HG03558 (cell line): ENCODE results near the gene SCFD2.
"Not testable (repeated sequence)": the region's sequence is repeated elsewhere in the genome, so short reads cannot be mapped to it uniquely, and the experiment has no call there.

Experiments
- ATAC-seq: cut with Tn5 transposase; IDR thresholded peaks from one replicate; pipeline ENCODE4 v1.9.1; 2021; ENCODE audit warnings: moderate number of reproducible peaks; ENCODE audit not compliant: unreplicated experiment; ENCODE audit errors: extremely low read depth

SCFD2 gene

GRCh38 chr4:53346920-53347852 is 18.7 kb downstream of the SCFD2 start:
- ATAC-seq = no peak

- not testable (repeated sequence) for ATAC-seq
These were observed 19.5 kb downstream of the SCFD2 start for GRCh38 chr4:53346392-53346791.

GRCh38 chr4:53340145-53340544 is 25.7 kb downstream of the SCFD2 start:
- ATAC-seq = not testable (repeated sequence)

- ATAC-seq = not testable (repeated sequence)
These were observed 30.9 kb downstream of the SCFD2 start for GRCh38 chr4:53334916-53335315.

GRCh38 chr4:53326535-53326934 is 39.3 kb downstream of the SCFD2 start:
- ATAC-seq = no peak

GRCh38 chr4:53322696-53323095 is 43.2 kb downstream of the SCFD2 start:
- ATAC-seq = no peak

GRCh38 chr4:53321984-53322289 is 43.9 kb downstream of the SCFD2 start:
- no peak for ATAC-seq

- no peak for ATAC-seq
These were observed 44.5 kb downstream of the SCFD2 start for GRCh38 chr4:53321151-53321983.

GRCh38 chr4:53315300-53315699 is 50.6 kb downstream of the SCFD2 start:
- no peak for ATAC-seq

GRCh38 chr4:53314252-53314651 is 51.6 kb downstream of the SCFD2 start:
- ATAC-seq = no peak

- ATAC-seq = no peak
These were observed 52.4 kb downstream of the SCFD2 start for GRCh38 chr4:53313510-53313909.

- ATAC-seq = no peak
These were observed 56.4 kb downstream of the SCFD2 start for GRCh38 chr4:53309321-53310040.

- no peak for ATAC-seq
These were observed 57.8 kb downstream of the SCFD2 start for GRCh38 chr4:53307819-53308780.

GRCh38 chr4:53307210-53307609 is 58.7 kb downstream of the SCFD2 start:
- no peak for ATAC-seq

- ATAC-seq = no peak
These were observed 59.1 kb downstream of the SCFD2 start for GRCh38 chr4:53306729-53307128.

- not testable (repeated sequence) for ATAC-seq
These were observed 73.7 kb downstream of the SCFD2 start for GRCh38 chr4:53292209-53292608.

- ATAC-seq = no peak
These were observed 84.4 kb downstream of the SCFD2 start for GRCh38 chr4:53281438-53281837.

- no peak for ATAC-seq
These were observed 85.0 kb downstream of the SCFD2 start for GRCh38 chr4:53280846-53281245.

GRCh38 chr4:53274609-53275268 is 91.1 kb downstream of the SCFD2 start:
- ATAC-seq = no peak
